ENCODE measurements around the gene TNFSF15.

TNFSF15 gene

DNA sequence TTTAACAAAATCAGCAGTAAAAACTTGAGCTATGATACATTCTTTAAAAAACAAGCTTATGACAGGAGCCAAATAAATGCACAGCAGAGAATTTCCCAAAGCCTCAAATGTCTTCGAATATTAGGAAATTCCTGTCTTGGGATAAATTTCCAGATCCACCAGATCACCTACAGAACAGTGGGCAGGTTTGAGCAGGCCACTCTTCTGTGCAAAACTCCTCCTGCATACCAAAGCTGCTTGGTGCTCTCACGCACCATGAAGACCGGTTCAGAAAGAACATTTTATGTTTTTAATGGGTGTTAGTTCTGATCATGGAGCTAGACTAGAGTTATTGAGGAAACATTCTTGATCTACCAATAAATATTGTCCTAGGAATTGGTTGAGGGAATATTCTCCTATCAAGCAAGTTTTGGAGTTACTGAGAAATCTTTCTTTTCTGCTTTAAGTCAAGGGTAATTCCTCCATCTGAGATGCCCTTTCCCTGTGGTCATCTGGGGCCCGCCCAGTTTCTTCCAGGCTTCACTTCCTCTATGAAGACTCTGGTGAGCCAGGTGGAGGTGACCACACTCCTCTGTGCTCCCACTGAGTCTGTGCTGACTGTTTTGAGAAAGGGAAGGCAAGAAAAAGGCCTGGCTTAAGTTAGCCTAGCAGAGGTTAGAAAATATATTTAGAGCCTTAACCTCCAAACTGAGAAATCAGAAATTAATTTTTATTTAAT, 17.9 kb downstream of the TNFSF15 start:
- no peak for DNase-seq (ENCODE audit: low read depth)

DNA sequence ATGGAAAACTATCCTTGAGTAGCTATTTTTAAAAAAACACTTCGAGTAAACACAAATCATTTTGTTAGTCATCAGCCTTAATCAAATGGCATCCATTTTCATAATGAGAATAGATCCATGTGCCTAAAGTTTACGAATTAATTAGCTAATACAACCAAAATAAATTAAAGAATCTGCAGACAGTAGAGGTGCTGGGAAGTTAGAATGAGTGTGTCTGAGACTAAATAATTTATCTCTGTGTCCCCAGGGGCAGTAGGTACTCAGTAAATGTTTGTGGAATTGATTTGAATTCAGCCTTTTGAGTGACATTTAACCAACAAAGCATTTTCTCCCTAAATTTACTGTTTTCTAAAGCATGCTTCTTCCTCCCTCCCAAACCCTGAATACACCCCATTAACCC, 18.6 kb downstream of the TNFSF15 start:
- no peak for DNase-seq (ENCODE audit: low read depth)

DNA sequence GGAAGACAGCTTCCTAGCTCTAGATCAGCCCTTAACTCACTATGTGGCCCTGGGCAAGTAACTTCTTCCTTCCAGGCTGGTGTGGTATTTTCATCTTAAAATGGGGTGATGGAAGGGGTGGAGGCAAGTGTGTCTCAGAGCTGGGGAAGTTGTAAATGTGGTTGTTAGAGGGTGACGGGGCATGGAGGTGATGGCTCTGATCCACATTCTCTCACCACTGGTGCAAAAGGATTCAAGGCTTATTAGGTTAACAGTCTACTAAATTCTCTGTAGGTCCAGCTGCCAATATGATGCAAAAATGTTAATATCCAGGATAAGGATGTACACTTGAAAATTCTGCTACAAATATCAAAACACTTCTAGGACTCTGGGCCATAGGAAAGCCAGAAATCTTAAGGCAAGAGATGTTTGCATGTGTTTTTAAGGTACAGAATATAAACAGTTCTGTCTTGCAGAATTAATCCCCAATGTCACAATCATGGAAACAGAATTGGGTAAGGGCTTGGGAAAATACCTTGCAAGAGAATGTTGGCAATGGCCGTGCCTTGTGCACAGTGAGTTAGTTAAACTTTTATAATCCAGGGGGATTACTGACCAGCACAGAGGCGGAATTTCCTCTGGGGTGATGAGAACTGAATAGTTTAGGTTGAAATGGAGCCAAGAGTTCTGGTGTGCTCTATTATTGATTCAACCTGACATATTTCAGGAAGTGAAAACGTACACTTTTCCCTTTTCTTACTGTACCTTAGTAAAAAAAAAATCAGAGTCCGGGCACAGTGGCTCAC, 19.8 kb downstream of the TNFSF15 start:
- no peak for DNase-seq (ENCODE audit: low read depth)

DNA sequence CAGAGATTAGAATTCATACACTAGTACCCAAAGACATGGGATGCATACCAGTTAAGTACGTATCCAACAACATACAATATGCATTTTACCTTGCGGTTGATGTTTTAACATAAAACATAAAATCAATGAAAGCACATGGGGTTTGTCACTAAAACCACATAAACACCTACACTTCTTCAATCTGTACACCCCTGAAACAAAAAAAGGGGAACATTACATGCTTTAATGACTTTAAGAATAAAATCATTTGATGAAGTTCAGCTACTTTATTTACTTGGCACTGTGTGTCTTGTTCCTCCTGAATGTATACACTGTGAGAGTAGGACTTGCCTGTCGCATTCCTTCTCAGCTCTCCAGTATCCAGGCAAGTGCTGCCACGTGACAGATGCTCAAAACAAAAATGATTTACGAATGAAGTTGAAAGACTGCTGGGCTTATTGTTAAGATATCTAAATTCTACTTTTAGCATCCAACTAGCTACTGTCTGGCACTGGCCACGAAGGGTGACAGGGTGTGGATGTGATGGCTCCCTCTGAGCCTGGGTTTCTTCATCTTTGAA, 21.0 kb downstream of the TNFSF15 start:
- DNase-seq (ENCODE audit: low read depth): no peak

DNA sequence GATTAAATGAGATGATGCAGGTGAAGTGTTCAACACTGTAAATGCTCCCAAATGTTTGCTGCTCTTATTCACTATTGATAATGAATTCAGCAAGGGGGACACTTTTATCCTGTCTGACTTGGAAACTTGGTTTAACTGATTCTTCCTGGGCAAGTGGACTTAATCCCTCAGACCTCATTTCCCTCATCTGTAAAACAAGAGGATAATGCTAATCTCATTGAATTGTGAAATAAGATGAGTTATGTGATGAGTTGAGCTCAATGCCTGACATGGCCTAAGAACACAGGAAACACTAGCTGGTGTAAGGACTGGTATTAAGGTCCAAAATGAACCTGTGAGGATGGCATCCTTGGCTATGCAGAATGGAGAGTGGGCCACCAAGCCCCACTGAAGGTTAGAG, 23.3 kb downstream of the TNFSF15 start:
- DNase-seq (ENCODE audit: low read depth): no peak

DNA sequence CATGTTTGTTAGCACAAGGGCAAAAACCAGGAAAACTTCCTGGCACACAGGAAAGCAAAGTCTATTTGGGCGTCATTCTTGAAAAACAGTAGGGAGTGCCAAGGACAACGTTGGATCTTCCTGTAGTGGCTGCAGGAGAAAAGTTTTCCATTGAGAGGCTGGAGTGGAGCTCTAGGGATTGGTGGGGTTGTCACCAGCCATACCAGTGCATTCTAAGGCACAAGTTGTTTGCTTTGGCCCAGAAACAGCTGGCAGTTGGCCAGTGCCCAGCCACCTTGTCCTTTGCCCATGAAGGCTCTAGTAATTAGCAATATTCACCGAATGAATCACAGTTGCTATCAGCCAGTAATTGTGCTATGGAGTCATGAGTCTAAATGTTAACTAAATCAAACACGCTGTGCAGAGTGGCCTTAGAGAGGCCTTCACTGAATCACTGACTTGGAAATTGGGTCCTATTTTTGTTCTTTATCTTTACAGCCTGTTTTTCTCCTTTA, 26.4 kb downstream of the TNFSF15 start:
- DNase-seq (ENCODE audit: low read depth): no peak

DNA sequence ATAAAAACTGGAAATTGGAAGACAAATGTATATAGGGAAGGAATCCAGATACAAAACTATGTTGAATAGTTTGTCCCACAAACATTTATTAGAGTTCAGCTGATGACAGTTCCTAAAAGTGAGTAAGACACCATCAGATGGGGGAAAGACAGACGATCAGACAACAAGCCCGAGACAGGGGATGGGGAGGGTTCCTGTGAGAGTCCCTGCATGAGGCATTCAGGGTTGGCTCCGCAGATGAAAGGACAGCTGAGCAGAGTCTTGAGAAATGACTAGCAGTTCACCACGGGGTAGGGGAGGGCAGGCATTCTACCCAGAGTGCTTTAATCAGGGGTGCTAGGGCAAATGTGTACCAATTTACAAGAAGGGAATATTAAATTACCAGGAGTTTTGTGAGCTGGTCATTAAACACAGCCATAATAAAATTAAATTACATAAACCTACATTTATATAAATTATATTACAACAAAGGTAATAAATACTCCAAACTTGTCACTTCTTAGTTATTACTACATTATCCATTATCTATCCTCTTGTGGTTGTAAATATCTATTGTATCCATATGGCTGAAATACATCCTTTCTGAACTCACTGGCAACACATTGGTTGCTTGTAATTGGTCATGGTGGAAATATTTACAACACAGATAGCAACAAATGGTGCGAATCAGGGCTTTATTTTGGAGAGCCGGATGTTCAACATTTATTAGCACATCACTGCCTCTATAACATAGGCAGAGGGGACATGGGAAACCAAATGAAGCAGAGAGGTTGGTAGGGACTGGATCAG, 27.8 kb downstream of the TNFSF15 start:
- DNase-seq (ENCODE audit: low read depth): peak; percentile 52

DNA sequence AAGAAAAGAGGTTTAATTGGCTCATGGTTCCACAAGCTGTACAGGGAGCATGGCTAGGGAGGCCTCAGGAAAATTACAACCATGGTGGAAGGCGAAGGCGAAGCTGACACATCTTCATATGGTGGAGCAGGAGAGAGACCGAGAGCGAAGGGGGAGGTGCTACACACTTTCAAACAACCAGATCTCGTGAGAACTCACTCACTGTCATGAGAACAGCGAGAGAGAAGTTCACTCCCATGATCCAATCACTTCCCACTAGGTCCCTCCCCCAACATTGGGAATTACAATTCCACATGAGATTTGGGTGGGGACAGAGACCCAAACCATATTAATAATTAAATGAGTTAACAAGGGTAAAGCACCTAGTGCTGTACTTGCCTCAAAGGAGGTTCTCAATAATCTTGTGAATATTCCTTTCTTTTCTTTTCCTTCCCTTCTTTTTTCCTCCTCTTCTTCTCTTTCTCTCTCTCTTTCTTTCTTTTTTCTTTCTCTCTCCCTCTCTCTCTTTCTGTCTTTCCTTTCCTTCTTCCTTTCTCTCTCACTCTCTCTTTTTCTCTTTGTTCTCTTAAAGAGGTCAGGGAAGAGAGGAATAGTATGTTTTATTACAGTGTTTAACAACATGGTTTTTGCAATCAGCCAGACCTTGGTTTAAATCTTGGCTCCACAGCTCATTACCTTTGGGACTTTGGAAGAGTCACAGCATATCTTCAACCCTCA, 29.0 kb downstream of the TNFSF15 start:
- DNase-seq (ENCODE audit: low read depth): no peak

DNA sequence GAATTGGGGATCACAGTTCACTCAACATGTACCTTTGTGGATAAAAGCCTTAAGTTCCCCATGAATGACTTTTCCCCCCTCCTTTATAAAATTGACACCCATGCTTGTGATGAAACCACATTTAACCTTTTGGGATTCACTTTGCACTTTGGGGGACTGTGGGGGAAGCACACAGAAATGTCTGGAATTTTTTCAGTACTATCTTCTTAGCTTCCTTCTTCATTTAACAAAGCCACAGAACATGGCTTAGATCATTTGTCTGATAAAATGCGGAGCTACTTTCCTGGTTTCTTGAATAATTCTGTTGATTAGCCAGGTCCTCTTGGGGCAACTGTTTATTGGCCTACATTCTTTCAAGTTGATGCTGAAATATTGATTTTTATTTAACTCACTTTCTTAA, 29.9 kb downstream of the TNFSF15 start:
- DNase-seq (ENCODE audit: low read depth): no peak

DNA sequence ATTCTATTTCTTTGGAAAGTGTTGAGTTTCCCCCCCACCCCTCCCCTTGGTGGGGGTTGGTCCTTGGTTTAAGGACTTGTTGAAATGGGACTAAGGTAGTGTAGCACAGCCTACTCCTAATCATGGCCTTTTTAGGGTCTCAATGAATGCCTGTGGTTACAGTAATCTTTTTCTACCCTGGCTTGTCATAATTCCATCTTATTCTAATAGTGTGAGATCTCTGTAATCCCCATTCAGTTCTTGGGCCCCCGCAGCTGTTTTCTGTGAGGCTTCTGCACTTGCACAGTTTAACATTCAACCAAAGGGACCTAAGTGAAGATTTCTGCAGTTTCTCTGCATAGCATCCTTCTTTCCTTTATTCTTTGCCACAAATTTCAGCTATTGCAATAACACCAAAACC, 30.7 kb downstream of the TNFSF15 start:
- no peak for DNase-seq (ENCODE audit: low read depth)

DNA sequence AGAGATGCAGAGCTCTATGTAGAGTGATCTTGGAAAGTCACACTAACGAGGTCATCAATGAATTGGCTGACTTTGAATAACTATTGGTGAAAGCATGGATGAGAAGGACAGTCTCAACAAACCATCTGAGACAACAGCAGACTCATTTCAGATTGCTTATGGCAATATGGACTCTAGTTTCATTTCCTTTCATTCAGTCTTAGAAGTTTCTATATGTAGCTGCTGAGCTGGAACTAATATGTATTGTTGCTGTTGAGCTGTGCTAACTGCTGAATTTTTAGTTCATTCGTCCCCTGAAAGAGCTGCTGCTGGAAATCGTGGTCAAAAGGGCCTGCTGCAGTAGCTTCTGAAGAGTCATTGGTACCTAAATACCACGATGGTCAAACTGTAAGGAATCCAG, 31.3 kb downstream of the TNFSF15 start:
- no peak for DNase-seq (ENCODE audit: low read depth)

DNA sequence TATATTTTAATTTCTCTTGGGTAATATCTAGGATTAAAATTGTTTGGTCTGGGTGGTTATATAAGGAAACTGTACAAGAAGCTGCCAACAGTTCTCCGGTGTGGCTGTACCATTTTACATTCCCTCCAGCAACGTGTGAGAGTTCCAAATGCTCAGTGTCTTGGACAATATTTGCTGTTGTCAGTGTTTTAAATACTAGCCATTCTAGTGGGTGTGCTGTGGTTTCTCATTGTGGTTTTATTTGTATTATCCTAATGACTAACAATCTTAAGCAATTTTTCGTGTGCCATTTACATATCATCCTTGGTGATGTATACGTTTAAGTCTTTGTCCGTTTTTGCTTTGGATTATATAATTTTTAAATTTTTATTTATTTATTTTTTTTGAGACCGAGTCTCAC, 34.0 kb downstream of the TNFSF15 start:
- no peak for DNase-seq (ENCODE audit: low read depth)

DNA sequence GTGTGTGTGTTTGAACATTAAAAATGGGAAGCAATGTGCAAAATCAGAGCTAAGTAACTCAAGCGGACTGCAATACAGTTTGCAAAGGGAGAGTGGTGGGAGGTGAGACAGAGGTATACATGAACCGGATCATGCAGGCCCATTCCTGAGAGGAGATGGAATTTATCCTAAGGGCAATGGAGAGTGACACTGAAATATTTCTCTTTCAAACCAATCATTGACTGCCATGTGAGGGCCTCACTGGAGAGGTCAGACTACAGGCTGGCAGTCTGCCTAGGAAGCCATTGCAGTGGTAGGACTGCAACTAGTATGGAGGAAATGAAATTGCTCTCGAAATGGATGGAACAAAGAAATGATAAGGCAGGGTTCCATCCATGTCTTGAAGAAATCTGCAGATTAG, 34.8 kb downstream of the TNFSF15 start:
- no peak for DNase-seq (ENCODE audit: low read depth)

DNA sequence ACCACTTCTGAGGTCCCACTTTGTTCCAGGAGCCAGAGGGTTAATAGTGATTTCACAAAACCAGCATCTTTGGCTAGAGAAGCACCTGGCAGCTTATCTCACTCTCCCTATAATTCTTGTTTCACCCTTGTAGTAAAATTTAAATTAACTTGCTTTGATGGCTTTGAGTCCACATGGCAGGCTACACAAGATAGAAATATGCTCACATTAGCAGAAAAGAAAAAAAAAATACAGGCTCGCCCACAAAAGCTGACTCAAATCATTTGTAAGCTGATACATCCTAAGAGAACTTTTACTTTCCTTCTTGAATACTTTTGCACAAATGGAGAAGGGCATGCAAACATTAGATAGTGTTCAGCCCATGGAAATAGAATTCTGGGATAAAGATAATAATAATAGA, 36.2 kb downstream of the TNFSF15 start:
- DNase-seq (ENCODE audit: low read depth): no peak

DNA sequence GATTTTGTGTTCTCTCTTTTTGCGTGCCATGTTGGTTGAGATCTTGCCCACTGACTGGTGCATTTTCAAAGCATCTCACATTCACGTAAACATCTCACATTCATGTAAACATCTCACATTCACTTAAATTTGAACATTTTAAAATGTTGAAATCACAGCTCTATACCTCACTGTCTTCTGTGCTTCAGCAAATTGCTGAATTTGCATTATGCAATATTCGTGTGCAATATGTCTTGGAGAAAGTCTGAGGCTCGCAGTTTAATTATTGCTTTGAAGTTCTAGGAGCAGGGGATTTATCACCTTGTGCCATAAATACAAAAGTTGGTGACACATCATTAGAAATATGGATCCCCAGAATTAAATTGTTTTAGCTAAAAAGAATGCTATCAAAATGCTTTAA, 42.6 kb downstream of the TNFSF15 start:
- DNase-seq (ENCODE audit: low read depth): no peak

DNA sequence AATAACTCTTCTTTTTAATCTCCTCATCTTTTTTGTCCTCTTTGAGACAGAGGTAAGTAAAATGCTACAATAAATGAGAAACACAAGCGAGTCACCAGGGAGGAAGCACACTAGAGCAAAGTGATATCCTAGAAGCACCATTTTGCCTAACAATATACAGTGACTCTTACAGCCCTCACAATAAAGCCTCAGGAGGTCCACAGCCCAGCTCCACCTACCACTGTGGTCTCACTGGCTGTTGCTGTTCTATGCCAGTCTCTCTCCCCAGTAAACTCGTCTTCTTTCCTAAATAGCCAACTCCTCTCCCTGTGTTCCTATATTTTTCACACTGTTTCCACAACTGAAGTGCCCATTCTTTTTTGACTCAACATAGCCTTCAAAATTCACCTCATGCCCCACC, 44.3 kb downstream of the TNFSF15 start:
- no peak for DNase-seq (ENCODE audit: low read depth)

DNA sequence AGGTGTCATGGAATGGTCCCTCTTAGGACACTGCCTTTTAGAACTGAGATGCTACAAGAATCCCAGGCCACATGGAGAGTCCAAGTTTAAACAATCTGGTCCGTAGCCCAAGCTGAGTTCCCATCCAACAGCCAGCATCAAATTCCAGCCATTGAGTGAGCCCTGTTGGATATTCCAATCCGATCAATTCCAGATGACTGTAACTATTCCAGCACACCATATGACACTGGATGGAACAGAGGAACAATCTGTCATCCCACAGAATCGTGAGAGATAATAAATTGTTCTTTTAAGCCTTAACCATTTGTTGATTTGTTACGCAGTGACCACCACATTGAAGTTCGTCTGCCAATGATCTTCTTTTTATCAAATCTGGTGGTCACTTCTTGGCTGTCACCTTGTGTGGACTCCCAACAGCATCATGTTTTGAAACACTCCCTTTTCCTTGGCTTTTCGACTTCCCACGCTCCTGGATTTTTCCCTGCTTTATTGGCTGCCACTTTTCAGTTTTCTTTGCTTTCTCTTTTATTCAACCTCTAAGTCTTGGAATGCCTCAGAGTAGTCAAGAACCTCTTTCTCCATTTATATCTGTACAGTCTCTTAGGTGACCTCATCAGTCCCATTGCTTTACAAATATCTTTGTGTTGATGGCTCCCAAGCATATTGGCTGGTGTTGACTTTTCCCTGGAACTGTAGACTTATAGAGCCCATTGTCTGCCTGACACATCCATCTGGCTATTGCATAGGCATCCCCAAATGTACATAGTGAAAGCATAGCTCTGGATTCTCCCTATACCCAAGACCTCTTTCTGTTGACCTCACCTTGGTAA, 46.1 kb downstream of the TNFSF15 start:
- no peak for DNase-seq (ENCODE audit: low read depth)

DNA sequence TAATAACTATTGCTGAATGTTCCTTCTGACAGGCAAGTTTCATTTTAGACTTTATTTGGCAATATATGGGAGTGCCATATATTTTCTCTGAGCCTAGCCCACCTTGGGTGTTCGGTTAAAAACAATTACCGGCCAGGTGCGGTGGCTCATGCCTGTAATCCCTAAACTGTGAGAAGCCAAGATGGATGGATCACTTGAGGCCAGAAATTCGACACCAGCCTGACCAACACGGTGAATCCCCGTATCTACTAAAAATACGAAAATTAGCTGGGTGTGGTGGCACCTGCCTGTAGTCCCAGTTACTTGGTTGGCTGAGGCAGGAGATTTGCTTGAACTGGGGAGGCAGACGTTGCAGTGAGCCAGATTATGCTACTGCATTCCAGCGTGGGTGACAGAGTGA, 47.9 kb downstream of the TNFSF15 start:
- DNase-seq (ENCODE audit: low read depth): no peak

DNA sequence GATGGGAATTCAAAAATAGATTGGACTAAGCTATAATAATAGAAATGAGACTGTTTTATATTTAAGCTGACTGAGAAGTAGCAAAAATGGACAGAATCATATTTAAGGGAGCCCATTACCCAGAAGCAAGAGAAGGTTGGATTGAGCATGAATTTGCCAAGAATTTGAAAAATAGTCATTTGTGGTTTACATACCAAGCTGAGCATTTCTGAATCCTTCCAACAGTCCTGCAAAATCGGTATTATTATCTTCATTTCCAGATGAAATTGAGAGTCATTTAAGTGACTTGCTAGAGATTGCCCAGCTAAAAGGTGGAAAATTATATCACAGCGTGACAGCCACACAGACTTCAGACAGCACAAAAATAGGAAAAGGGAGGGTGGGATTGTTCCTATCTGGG, 48.4 kb downstream of the TNFSF15 start:
- no peak for DNase-seq (ENCODE audit: low read depth)

DNA sequence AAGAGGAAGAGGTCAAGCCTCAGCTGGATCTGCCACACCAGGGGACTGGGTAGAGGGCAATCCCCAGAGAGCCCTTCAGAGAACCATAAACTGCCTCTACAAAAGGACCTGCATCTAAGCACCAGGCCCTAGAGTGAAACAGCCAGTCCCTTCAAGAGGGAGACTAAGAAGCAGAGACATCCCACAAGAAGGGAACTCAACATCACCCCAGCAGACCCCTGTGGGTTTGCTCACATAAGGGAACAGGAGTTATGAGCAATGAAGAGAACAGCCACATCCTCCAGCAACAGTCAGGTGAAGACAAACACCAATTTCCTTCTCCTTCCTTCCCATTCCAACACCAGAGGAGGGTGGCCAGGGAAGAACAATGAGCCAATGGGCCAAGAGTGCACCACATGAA, 48.9 kb downstream of the TNFSF15 start:
- no peak for DNase-seq (ENCODE audit: low read depth)

DNA sequence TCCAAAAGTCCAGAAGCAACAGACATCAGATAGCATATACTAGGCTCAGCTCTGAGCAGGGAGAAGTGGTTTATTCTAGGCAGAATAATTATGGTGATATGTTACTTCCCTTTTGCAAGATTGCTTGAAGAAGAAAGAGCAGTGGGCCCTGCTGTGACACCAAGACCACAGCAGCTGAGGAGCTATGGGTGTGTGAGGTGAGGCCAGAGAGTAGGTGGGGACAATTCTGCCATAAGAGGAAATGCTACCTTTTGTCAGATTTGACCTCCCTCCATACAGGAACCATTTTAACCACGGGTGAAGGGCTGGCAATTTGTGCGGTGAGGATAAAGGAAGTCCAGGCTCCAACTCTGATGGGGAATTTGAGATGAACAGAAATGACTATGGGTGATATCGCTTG, 51.3 kb downstream of the TNFSF15 start:
- no peak for DNase-seq (ENCODE audit: low read depth)

Data from stimulated activated CD4-positive, alpha-beta T cell treated with anti-CD3 and anti-CD28 coated beads, Interleukin-2, amount 100 ng/mL, for 4 hours (primary cell).